Activated T-helper 9 cell treated with anti-CD3 and anti-CD28 coated beads, Interleukin-2, amount 50 U/mL, for 16 hours (primary cell): ENCODE data around the gene ZNF559.
"Not testable (repeated sequence)": the region's sequence is repeated elsewhere in the genome, so short reads cannot be mapped to it uniquely, and the experiment has no call there.

Source experiments
- DNase-seq: peaks from one replicate; pipeline ENCODE4 v3.0.0-alpha.2; 2020; ENCODE audit warnings: low read depth

ZNF559 gene

DNA sequence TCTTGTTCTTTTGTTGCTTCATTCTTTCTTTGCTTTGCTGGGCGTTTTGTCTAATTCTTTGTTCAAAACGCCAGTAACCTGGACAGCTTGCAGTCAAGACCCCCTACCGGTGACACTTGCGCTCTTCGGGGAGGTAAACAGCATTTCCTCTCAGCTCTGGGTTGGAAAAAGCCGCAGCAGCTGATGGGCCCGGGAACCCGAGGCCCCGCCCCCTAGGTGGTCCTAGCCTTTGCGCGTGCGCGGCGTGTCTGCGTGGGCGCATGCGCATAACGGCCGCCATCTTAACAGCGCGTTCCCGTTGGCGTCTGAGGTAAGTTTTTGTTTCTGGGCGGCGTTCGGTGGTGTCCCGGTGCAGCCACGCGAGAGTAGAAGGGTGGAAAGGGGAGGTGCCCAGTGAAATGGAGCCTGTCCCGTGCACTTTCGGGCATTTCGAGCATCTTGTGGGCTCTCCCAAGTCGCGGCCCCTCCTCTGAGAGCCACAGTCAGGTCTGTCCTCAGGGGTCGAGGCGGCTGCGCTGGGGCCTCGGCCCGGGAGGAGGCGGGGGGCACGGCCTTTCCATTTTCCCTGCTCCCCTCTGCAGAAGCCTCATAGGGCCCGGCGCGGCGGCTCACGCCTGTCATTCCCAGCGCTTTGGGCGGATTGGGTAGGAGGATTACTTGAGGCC lies at the start of gene ZNF559:
TSS of gene ZNF559 (plus strand) at position 261 of the 665 bp plus-strand sequence. CDS start 14,371 bp downstream, outside the sequence.
- peak; percentile 95 for DNase-seq

DNA sequence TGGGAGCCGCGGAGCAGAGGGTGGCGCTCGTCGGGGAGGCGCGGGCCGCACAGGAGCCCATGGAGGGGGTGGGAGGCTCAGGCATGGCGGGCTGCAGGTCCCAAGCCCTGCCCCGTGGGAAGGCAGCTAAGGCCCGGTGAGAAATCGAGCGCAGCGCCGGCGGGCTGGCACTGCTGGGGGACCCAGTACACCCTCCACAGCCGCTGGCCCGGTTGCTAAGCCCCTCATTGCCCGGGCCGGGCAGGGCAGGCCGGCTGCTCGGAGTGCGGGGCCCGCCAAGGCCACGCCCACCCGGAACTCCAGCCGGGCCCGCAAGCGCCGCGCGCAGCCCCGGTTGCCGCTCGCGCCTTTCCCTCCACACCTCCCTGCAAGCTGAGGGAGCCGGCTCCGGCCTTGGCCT lies 40.5 kb upstream of the ZNF559 start:
- DNase-seq: peak; percentile 6

DNA sequence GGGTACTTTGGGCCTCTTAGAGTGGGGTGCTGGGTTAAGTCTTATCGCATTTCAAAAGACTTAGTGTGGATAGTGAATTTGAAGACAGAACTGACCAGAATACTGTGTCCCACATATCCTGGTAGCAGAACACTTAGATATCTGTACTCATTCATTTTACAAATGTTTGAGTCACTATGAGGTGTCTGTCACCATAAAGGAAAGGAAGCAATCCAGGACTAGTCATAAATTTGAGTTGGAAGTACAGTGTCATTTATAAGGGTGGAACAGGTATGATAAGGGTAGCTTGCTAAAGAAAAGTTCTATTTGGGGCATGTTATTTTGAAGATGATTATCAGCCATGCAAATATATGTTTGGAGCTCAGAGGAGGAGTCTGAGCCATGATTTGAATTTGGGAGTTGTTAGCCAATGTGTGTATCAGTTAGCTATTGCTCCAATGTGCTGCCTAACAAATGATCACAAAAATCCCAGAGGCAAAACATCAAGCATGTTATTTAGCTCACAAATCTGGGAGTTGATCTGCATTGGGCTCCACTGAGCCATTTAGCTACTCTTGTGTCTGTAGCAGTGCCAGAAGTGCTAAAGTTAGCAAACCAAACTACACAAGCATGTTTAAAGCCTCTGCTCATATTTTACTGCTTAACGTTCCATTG lies 34.6 kb upstream of the ZNF559 start:
- no peak for DNase-seq

DNA sequence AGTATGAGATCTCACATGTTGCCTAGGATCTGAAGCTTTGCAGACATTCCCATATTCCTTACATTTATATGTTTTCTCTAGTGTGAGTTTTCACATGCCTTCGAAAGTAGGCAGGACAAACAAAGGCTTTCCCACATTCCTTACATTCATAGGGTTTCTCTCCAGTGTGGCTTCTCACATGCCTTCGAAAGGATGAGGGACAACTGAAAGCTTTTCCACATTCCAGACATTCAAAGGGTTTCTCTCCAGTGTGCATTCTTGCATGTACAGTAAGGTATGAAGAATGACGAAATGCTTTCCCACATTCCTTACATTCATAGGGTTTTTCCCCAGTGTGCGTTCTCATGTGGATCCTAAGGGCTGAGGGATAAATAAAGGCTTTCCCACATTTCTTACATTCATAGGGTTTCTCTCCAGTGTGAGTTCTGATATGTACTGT lies 28.5 kb upstream of the ZNF559 start:
- DNase-seq: no peak

DNA sequence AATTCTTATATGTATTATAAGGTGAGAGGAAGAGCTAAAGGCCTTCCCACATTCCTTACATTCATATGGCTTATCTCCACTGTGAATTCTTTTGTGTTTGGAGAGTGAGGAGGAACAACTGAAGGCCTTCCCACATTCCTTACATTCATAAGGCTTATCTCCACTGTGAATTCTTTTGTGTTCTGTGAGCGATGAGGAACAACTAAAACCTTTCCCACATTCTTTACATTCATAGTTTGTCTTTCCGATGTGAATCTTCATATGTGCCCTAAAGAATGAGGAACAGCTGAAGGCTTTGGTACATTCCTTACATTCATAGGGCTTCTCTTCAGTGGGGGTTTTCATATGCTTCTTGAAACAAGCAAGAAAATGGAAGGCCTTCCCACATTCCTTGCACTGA lies 27.6 kb upstream of the ZNF559 start:
- DNase-seq: no peak

DNA sequence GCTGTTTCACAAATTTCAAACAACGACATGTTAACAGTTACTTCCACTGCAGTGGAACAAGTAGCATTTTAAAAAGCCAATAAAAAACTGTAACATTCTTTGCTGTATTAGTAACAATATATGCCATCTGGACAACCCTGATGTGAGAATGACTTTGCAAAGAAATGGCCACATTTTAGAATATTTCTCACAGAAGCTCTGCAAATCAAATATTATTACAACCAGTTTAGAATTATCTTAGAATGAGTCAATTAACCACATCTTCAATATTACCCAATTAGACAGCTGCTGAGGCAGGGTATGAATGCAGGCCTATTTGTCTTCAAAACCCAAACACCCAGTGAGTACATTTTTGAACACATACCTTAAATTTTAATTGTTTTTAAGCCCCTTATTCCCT lies 17.5 kb upstream of the ZNF559 start:
- DNase-seq: no peak

DNA sequence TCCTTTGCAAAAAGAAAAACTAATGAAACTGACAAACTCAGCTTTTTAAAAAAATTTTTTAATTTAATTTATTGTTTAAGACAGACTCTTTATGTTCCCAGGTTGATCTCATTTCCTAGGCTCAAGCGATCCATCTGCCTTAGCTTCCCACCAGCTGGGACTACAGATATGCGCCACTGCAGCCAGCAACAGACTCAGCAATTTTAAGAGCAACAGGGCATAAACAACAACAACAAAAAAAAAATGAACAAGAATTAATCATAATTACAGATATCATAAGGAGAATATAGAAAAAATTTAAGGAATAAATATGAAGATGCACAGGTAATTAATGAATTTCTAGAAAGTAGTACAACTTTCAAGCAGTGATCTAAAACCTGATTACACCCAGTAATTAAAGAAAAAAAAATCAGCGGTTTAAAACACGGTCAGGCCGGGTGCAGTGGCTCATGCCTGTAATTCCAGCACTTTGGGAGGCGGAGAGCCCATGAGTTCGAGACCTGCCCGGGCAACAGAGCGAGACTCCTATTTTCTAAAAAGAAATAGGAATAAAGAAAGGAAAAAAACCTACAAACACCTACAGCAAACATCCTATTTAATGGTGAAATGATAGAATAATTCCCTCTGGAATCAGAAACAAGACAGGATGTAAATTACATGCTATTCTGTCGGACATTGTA lies 15.7 kb upstream of the ZNF559 start:
- no peak for DNase-seq

DNA sequence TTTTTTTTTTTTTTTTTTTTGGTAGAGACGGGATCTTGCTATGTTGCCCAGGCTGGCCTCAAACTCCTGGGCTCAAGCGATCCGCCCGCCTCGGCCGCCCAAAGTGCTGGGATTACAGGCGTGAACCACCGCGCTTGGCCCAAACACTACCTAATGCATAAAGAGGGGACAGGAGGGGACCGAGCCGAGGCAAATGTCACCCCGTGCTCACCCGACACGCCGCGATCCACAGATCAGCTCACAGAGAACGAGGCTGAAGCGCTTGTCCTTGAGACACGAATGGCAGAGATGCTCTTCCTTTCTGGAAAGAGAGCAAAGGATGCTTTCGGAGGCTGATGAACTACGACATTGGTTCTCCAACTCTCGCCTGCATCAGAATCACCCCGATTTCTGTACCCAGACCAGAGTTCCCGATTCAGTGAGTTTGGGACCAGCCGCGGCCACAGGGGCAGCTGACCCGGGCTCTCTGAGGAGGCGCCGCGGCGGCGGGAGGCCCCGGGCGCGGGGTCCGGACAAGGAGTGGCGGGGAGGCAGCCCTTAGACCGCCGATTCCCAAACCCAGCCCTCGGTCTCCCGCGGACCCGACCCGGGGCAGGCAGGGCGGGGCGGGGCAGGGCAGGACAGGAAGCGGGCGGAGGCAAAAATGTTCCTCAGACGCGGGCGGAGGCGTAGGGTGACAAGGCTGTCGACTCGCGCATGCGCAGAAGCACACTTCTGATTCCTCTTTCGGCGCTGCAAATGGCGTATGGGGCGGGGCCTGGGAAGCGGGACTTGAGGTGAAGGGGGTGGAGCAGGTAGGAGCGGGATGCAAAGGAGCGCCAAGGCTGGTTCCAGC lies 14.6 kb upstream of the ZNF559 start, which contains the start of gene ZNF699:
TSS of gene ZNF699 (minus strand) at position 700 of the 835 bp plus-strand sequence. CDS start 4,719 bp downstream, outside the sequence.
- peak; percentile 98 for DNase-seq

DNA sequence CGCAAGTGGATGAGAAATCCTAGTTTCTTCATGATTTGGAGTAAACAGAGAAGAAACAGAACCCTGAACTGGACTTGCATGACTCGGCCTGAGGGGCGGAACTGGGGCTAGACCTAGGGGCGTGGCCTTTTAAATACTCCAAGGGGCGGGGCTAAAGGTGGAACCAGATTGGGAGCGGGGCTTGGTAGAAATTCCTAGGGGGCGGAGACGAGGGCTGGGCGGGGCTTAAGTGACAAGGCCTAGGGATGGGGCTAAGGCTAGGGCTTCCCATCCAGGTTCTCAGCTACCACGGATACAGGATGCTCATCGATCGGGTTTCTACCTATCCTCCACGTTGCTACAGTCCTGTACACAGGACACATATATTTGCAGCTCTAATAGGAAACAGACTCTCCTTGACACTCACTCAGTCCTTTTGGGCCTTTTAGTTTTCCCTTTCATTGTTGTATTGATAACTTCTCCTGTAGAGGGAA lies 14.0 kb upstream of the ZNF559 start:
- DNase-seq: peak; percentile 72

DNA sequence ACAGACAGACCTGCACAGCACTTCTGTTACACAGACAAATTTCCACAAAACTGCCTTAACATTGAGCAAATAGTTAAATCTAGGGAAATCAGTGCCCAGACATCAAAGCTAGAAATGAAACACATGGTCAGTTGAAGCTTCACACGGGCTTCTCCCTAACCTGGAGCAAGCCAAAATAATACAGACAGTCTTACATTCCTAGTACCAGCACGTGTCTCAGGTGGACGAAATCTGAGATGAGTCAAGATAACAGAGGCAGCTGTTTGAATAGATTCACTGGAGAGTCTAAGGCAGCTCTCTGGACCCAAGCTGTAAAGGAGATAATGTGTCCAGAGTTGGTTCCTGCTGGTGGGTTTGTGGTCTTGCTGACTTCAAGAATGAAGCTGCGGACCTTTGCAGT lies 10.2 kb upstream of the ZNF559 start:
- DNase-seq: no peak

DNA sequence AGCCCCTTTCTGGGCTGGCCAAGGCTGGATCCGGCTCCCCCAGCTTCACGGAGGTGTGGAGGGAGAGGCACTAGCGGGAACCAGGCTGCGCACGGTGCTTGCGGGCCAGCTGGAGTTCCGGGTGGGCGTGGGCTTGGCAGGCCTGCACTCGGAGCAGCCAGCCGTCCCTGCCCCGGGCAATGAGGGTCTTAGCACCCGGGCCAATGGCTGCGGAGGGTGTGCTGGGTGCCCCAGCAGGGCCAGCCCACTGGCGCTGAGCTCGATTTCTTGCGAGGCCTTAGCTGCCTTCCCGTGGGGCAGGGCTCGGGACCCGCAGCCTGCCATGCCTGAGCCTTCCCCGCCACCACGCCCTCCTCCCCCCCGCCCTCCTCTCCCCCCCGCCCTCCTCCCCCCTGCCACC lies 2.6 kb upstream of the ZNF559 start:
- no peak for DNase-seq

DNA sequence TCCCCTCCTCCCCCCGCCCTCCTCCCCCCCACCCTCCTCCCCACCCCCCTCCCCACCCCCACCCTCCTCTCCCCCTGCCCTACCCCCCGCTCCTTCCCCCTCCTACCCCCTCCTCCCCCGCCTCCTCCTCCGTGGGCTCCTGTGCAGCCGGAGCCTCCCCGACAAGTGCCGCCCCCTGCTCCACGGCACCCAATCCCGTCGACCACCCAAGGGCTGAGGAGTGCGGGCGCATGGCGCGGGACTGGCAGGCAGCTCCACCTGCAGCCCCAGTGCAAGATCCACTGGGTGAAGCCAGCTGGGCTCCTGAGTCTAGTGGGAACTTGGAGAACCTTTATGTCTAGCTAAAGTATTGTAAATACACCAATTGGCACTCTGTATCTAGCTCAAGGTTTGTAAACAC lies 2.2 kb upstream of the ZNF559 start:
- not testable (repeated sequence) for DNase-seq

DNA sequence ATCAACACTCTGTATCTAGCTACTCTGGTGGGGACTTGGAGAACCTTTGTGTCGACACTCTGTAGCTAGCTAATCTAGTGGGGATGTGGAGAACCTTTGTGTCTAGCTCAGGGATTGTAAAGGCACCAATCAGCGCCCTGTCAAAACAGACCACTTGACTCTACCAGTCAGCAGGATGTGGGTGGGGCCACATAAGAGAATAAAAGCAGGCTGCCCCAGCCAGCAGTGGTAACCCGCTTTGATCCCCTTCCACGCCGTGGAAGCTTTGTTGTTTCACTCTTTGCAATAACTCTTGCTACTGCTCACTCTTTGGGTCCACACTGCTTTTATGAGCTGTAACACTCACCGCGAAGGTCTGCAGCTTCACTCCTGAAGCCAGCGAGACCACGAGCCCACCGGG lies 1.8 kb upstream of the ZNF559 start:
- not testable (repeated sequence) for DNase-seq

DNA sequence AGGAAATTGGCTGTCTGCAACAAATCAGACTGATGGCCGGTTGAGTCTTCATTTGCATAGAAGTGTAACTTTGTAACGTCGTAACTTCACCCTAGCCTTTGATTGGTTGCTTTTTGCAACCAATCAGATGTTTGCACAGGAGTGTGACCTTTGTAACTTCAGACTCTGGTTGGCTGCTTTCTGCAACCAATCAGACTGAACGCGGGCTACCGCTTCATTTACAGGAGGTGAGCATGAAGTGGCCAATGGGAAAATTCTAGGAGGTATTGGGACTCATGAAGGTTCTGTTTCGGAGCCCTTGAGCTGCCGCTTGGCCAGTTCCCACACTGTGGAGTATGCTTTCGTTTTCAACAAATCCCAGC lies 441 bp upstream of the ZNF559 start:
- peak; percentile 8 for DNase-seq

DNA sequence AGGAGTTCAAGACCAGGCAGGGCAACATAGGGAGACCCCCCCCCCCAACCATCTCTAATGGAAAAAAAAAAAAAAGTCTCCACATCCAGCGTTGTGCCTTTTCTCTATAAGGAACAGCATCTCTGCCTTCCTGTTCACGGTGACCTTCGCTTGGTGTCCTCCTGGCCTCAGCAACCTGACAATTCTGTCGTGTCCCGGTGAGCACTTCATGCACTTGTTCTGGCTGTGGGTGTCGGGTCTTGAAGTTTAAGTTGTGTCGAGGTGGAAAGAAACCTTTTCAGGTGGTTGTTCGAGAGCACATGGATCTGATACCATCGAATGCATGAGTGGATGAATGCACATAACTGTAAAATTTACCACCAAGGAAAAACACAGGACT lies 594 bp downstream of the ZNF559 start:
- no peak for DNase-seq

DNA sequence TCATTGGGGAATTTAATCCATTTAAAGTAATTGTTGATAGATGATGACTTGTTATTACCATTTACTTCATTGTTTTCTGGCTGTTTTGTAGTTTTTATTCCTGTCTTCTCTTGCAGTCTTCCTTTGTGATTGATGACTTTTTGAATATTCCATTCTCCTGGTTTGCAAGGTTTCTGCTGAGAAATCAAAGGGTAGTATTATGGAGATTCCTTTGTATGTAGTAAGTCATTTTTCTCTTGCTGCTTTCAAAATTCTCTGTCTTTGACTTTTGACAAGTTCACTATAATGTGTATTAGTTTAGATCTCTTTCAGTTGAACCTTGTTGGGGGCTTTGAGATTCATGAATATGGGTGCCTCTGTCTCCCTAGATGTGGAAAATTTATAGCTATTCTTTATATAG lies 6.0 kb downstream of the ZNF559 start:
- DNase-seq: no peak

DNA sequence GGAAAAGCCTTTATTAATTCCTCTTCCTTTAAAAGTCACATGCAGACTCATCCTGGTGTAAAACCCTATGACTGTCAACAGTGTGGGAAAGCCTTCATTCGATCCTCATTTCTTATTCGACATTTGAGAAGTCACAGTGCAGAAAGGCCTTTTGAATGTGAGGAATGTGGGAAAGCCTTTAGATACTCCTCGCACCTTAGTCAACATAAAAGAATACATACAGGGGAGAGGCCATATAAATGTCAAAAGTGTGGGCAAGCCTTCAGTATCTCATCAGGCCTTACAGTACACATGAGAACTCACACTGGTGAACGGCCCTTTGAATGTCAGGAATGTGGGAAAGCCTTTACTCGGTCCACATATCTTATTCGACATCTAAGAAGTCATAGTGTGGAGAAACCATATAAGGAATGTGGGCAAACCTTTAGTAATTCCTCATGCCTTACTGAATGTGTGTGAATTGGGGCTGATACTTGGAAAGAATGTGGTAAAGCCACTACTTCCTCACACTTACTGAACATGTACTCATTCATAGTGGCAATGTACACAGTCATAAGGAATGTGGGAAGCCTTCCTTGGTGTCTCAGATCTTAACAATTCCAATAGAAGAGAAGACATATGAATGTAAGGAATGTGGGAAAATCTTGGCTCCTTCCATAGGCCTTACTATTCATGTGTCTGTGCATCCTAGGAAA lies 18.8 kb downstream of the ZNF559 start:
- no peak for DNase-seq

DNA sequence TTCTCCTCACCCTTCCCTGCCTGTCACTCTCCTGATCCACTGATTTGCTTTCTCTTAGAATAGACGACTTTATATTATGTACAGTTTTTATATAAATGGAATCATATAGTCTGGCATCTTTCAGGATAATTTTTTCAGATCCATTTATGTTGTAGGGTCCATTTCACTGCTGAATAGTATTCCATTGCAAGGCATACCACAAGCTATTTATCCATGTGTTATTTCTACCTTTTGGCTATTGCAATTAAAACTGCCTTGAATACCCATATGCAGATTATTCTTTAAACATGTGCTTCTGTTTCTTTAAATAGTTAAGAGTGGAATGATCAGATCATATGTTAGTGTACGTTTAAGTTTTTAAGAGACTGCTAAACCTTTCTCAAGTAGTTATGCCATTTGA lies 21.0 kb downstream of the ZNF559 start:
- no peak for DNase-seq

DNA sequence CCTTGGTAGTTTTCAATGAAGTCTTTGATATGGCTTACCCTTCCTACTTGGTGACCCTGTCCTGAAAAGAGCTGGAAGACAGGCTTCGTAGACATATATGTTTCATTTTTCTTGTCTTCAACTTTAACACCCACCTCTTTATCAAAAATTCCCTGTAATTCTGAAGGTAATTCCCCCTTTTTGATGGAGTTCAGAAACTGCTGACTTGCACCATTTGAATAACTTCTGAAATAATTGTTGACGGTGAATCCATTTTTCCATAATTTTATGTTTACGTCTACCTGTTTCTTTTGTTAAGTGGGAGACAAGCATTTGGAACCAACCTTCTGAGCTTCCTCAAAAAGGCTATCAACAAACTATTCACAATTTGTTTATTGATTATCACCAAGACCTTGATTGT lies 24.3 kb downstream of the ZNF559 start:
- no peak for DNase-seq

DNA sequence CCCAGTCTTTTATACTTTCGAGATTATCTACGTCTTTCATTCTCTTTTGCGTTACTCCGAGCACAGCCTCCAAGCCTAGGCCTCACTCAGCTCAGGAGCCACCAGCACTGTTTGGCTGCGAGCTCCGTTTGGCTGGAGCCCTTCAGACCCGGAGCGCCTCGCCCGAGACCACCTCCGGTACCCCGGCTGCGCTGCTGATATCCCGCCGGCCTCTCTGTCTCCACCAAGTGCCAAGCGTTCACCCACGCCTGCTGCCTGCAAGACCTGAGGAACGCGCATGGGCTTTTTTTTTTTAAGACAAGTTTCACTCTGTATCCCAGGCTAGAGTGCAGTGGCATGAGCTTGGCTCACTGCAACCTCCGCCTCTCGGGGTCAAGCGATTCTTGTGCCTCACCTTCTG lies 24.7 kb downstream of the ZNF559 start:
- DNase-seq: no peak

DNA sequence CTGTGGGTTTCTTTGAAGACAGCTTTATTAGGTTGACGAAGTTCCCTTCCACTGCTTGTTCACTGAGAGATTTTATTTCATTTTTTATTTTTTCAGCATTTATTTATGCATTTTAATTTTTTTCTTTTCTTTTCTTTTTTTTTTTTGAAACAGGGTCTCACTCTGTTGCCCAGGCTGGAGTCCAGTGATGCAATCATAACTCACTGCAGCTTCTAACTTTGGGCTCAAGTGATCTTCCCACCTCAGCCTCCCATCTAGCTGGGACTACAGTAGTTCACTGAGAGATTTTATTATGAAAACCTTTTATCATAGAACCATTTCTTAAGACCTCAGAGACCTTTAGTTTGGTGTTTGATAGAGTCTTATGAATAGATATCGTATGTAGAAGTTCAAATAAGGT lies 28.5 kb downstream of the ZNF559 start:
- no peak for DNase-seq

DNA sequence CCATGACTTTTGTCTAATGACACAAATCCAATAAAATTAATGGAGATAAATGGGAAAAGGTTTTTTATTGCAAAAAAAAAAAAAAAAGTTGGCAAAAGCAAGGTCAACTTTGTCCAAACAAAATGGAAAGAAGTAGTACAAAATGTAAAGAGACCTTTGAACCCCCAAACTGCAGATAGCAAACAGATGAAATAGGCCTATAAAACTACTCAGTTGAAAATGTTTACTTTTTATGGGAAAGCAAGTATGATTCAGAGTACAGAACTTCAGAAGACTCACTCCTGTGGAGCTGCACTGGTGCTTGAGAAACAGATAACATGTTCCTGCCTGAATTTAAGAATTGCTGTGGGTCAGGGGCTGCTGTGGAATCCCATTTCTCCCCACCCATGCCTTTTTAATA lies 29.0 kb downstream of the ZNF559 start:
- DNase-seq: no peak
